Hepatocyte (in vitro differentiated cells): ENCODE results near the gene BTC. TPM values are rescaled to one million over a fixed set of nuclear protein-coding genes. Genes with fewer than 3 reads are reported as not detected.
"Not testable (repeated sequence)": the region's sequence is repeated elsewhere in the genome, so short reads cannot be mapped to it uniquely, and the experiment has no call there.

ENCODE experiments used
- DNase-seq: peaks from one replicate; pipeline ENCODE4 v3.0.0-alpha.2; 2016; ENCODE audit warnings: low spot score
- H2AFZ ChIP-seq: fragments of 200-600 bp; sonication (generic); 2 replicates; pipeline ENCODE4 v1.6.0; 2016; ENCODE audit warnings: antibody characterized with exemption, mild to moderate bottlenecking
- H3K27ac ChIP-seq: fragments of 200-600 bp; sonication (generic); 2 replicates; pipeline ENCODE4 v1.5.1; 2016; ENCODE audit warnings: mild to moderate bottlenecking
- H3K27me3 ChIP-seq: fragments of 200-600 bp; sonication (generic); 2 replicates; pipeline ENCODE4 v1.6.1; 2016
- H3K36me3 ChIP-seq: fragments of 200-600 bp; sonication (generic); replicated peaks from 2 replicates; pipeline ENCODE4 v1.5.1; 2016; ENCODE audit warnings: low read depth; ENCODE audit not compliant: insufficient read depth
- H3K4me1 ChIP-seq: fragments of 200-600 bp; sonication (generic); 2 replicates; pipeline ENCODE4 v1.5.1; 2016; ENCODE audit warnings: mild to moderate bottlenecking, moderate library complexity; ENCODE audit not compliant: insufficient read depth
- H3K4me2 ChIP-seq: fragments of 200-600 bp; sonication (generic); 2 replicates; pipeline ENCODE4 v1.6.0; 2016
- H3K4me3 ChIP-seq: fragments of 200-600 bp; sonication (generic); 2 replicates; pipeline ENCODE4 v1.5.1; 2016; ENCODE audit warnings: mild to moderate bottlenecking
- H3K79me2 ChIP-seq: fragments of 200-600 bp; sonication (generic); 2 replicates; pipeline ENCODE4 v1.6.0; 2017; ENCODE audit warnings: mild to moderate bottlenecking
- H3K9me2 ChIP-seq: fragments of 200-600 bp; sonication (generic); replicated peaks from 2 replicates; pipeline ENCODE4 v1.6.0; 2017; ENCODE audit warnings: mild to moderate bottlenecking; ENCODE audit not compliant: insufficient read depth
- H3K9me3 ChIP-seq: fragments of 200-600 bp; sonication (generic); 2 replicates; pipeline ENCODE4 v1.5.1; 2016; ENCODE audit warnings: low read depth, mild to moderate bottlenecking
- H4K20me1 ChIP-seq: fragments of 200-600 bp; sonication (generic); 2 replicates; pipeline ENCODE4 v1.6.0; 2016; ENCODE audit warnings: mild to moderate bottlenecking; ENCODE audit not compliant: insufficient read depth, poor library complexity, severe bottlenecking
- CTCF ChIP-seq: fragments of 200-600 bp; sonication (generic); IDR thresholded peaks from 2 replicates; pipeline ENCODE4 v1.5.1; 2016; ENCODE audit warnings: antibody characterized with exemption, mild to moderate bottlenecking; ENCODE audit not compliant: poor library complexity
- EZH2 ChIP-seq: fragments of 200-600 bp; sonication (generic); IDR thresholded peaks from 2 replicates; pipeline ENCODE4 v1.6.1; 2016; ENCODE audit warnings: antibody characterized with exemption, mild to moderate bottlenecking, borderline replicate concordance
- EZH2phosphoT487 ChIP-seq: fragments of 200-600 bp; sonication (generic); IDR thresholded peaks from one replicate; pipeline ENCODE4 v1.6.1; 2018; ENCODE audit warnings: antibody characterized with exemption, mild to moderate bottlenecking, low read depth, moderate library complexity; ENCODE audit not compliant: unreplicated experiment, severe bottlenecking
- WGBS: methylation state at CpG from one replicate; pipeline ENCODE4 v1.1.6; 2016; ENCODE audit warnings: low lambda C conversion rate; ENCODE audit errors: missing lambda C conversion rate; 5-methylcytosine and 5-hydroxymethylcytosine counted together
- polyA plus RNA-seq: library from polyadenylated mRNA; unstranded; fragments of >200 nt; fragmentation: Nextera tagmentation; extraction: Ambion mirVana; gene quantifications from 2 replicates; pipeline ENCODE4 v1.2.1, GENCODE V29; 2016
- total RNA-seq: library from RNA; depleted of rRNA; stranded (reverse); fragments of >200 nt; gene quantifications from 2 replicates; pipeline ENCODE4 v1.2.3, GENCODE V29; 2014

Gene BTC
- total and polyA plus RNA-seq, 2 experiments from 2014 or later: 2.0 to 2.5 TPM

- no peak for DNase-seq
- TF ChIP-seq EZH2phosphoT487: no peak
- Histone ChIP-seq H3K4me2 (no peak overlapping the region), H3K79me2 (no peaks in the 10 kb centered on the region), H4K20me1 (no peaks in the 10 kb centered on the region), H2AFZ (no peak overlapping the region), H3K27me3 (no peaks in the 10 kb centered on the region), H3K9me3 (no peaks in the 10 kb centered on the region), H3K4me3 (no peak overlapping the region), H3K27ac (no peak overlapping the region), H3K9me2 (no peaks in the 10 kb centered on the region), H3K36me3 (no peaks in the 10 kb centered on the region), H3K4me1 (no peaks in the 10 kb centered on the region)
- 83% methylated on average over 3 of the region's 3 CpGs for WGBS
These were observed 69.3 kb downstream of the BTC start for GRCh38 chr4:74724979-74725378.

- H3K27me3 ChIP-seq: no peaks in the 10 kb centered on the region
- H3K4me3 ChIP-seq: no peak overlapping the region
- DNase-seq: no peak
- H3K9me2 ChIP-seq: no peaks in the 10 kb centered on the region
- H3K79me2 ChIP-seq: no peaks in the 10 kb centered on the region
- no peak overlapping the region for H2AFZ ChIP-seq
- no peaks in the 10 kb centered on the region for H3K36me3 ChIP-seq
- no peak overlapping the region for H3K4me2 ChIP-seq
- 88% methylated on average over 1 of the region's 1 CpG for WGBS
- no peaks in the 10 kb centered on the region for H3K9me3 ChIP-seq
- TF ChIP-seq CTCF (no peak), EZH2phosphoT487 (no peak), EZH2 (no peak)
- H3K4me1 ChIP-seq: no peaks in the 10 kb centered on the region
- no peak overlapping the region for H3K27ac ChIP-seq
- H4K20me1 ChIP-seq: no peaks in the 10 kb centered on the region
These were observed 77.9 kb downstream of the BTC start for GRCh38 chr4:74716436-74716765.

- Histone ChIP-seq H3K79me2 (no peaks in the 10 kb centered on the region), H3K4me1 (no peaks in the 10 kb centered on the region), H4K20me1 (no peaks in the 10 kb centered on the region), H3K4me2 (peak overlapping the region; percentile 9), H3K27ac (peak overlapping the region; percentile 9), H3K9me2 (no peaks in the 10 kb centered on the region), H3K36me3 (no peaks in the 10 kb centered on the region), H3K27me3 (no peaks in the 10 kb centered on the region), H2AFZ (no peak overlapping the region), H3K4me3 (no peak overlapping the region), H3K9me3 (no peaks in the 10 kb centered on the region)
- TF ChIP-seq EZH2phosphoT487 (no peak), CTCF (no peak), EZH2 (no peak)
- no peak for DNase-seq
- 79% methylated on average over 5 of the region's 5 CpGs for WGBS
These were observed 78.5 kb downstream of the BTC start for GRCh38 chr4:74715706-74716435.

- no peak for DNase-seq
- no peaks in the 10 kb centered on the region for H3K79me2 ChIP-seq
- H3K4me2 ChIP-seq: no peak overlapping the region
- H3K36me3 ChIP-seq: no peaks in the 10 kb centered on the region
- no peak overlapping the region for H3K27ac ChIP-seq
- WGBS: 79% methylated on average over 1 of the region's 1 CpG
- H3K9me3 ChIP-seq: no peaks in the 10 kb centered on the region
- H3K4me3 ChIP-seq: no peak overlapping the region
- TF ChIP-seq CTCF: no peak
- no peak for TF ChIP-seq EZH2
- no peak for TF ChIP-seq EZH2phosphoT487
- H4K20me1 ChIP-seq: no peaks in the 10 kb centered on the region
- no peaks in the 10 kb centered on the region for H3K27me3 ChIP-seq
- no peak overlapping the region for H2AFZ ChIP-seq
- H3K9me2 ChIP-seq: no peaks in the 10 kb centered on the region
- no peaks in the 10 kb centered on the region for H3K4me1 ChIP-seq
These were observed 79.7 kb downstream of the BTC start for GRCh38 chr4:74714611-74715130.

- H4K20me1 ChIP-seq, H3K27me3 ChIP-seq, H3K4me3 ChIP-seq, H3K9me2 ChIP-seq, H3K27ac ChIP-seq, H3K36me3 ChIP-seq, H3K4me2 ChIP-seq, DNase-seq, H2AFZ ChIP-seq, H3K79me2 ChIP-seq, H3K4me1 ChIP-seq, H3K9me3 ChIP-seq: not testable (repeated sequence)
- WGBS: 85% methylated on average over 3 of the region's 3 CpGs
These were observed 86.2 kb downstream of the BTC start for GRCh38 chr4:74708135-74708534.
